Skin epidermis (tissue), 12 donors: ENCODE data around the gene ETAA1.

ENCODE experiments used
- H3K27ac ChIP-seq, 21 experiments: fragments of 200-600 bp; sonication (generic) in 11 of 21; one replicate each; pipeline ENCODE4 v1.5.0; 2020; ENCODE audit warnings: mild to moderate bottlenecking in 3 of 21, inconsistent platforms in 2 of 21, moderate library complexity in 2 of 21
- H3K4me3 ChIP-seq, 7 experiments: fragments of 200-600 bp; sonication (generic) in 2 of 7; one replicate each; pipeline ENCODE4 v1.5.0; 2020; ENCODE audit warnings: inconsistent platforms in 2 of 7, mild to moderate bottlenecking in 2 of 7, moderate library complexity in 1 of 7

Gene ETAA1

GRCh38 chr2:67397143-67397986, at the start of gene ETAA1:
ETAA1 (plus strand) TSS chr2:67397333; CDS start chr2:67397449, 116 bp downstream.
- H3K4me3 ChIP-seq: peak within 1 kb of the TSS; percentile 60 to 98 (median 87)
- peak within 1 kb of the TSS; percentile 85 to 99 (median 96) for H3K27ac ChIP-seq

GRCh38 chr2:67366832-67367412, 30.2 kb upstream of the ETAA1 start:
- H3K27ac ChIP-seq: no peak overlapping the region
- H3K4me3 ChIP-seq: no peak overlapping the region

DNA sequence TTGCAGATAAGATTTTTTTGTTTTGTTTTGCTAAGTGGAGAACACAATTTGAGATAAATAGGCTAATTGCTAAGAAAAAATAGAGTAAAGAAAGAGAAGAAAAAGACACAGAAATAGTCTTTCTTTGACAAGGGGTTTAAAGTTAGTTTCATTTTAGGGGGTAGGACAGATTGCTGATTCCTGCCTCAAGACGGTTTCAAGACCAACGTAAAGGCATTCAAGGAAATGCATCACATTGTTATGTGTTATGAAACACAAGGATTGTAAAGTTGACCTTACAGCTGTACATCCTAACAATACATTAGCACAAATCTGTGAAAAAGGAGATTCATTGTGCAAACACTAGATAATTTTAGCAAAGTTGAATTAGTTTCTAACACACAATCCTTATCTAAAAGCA, 22.7 kb upstream of the ETAA1 start:
- Histone ChIP-seq H3K4me3 (no peak overlapping the region), H3K27ac (no peak overlapping the region)

- H3K4me3 ChIP-seq: no peak overlapping the region
- no peak overlapping the region for H3K27ac ChIP-seq
Observed at GRCh38 chr2:67374949-67375348, 22.2 kb upstream of the ETAA1 start.

GRCh38 chr2:67378555-67378954, 18.6 kb upstream of the ETAA1 start:
- no peak overlapping the region for H3K4me3 ChIP-seq
- H3K27ac ChIP-seq: no peak overlapping the region

GRCh38 chr2:67379048-67379447, 18.1 kb upstream of the ETAA1 start:
- Histone ChIP-seq H3K27ac (no peak overlapping the region), H3K4me3 (no peak overlapping the region)

DNA sequence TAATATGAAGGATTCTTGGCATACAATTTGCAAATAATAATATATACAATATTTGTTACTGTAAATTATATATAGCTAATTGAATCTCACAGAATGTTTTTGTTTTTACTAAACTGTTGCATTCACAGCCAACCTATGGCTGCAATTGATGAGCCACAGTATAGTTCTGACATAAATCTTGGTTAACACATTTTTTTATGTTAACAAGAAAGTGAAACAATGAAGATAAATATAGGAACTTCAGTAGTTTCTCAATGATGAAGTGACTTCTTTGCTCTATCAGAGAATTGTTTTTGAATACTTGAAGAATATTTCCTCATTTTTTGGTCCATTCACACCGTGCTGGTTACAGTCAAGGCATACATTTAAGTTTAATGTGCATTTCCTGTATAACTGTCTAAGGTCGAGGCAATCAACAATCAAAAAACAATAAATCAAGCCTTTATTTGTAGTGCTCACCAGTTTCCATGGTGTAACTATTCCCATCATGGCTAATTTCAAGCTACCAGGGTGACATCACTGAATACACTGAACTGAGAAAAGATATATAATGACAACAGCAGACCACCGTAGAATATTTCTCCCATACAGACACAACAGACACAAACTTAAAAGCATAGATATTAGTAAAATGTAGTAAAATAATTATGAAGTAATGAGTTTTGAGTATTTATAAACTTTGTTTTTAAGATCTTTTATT, 12.9 kb upstream of the ETAA1 start:
- Histone ChIP-seq H3K4me3 (no peak overlapping the region), H3K27ac (no peak overlapping the region)

DNA sequence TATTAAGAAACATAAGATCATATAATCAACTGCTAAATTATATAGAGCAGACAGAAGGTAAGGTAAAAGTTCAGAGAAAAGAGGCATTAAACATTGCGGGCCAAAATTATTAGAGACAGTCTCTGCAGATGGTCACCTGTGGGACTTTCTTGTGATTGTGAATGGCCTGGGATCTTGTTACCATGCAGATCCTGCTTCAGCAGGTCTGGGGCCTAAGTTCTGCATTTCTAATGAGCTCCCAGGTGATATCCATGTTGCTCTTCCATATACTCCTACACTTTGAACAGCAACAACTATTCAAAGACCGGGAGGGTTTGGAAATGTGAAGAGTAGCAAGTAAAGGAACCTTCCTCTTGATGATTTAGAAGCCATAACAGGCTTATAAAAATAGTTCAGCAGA, 8.5 kb upstream of the ETAA1 start:
- Histone ChIP-seq H3K27ac (peak overlapping the region in 4 of 21 experiments; percentile 7 to 67 (median 46)), H3K4me3 (no peak overlapping the region)

DNA sequence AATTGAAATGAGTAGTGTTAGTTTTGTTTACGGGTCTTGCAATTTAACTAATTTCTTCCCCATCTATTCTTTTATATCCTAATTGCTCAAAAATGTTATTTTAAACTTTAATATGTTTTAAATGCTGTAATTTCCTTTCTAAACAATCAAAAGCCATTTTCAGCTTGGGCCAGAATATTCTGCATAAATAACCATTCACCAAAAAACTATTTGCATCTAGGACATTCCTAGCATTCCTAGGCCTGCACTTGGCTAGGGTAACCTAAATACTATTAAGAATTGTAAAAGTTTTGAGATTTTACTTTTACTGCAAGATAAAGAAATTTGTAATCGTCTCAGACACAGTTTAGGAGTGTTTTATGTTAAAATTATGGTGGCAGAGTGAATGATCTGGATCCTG, 7.8 kb upstream of the ETAA1 start:
- H3K27ac ChIP-seq: peak overlapping the region in 2 of 21 experiments; percentile 35 to 67
- H3K4me3 ChIP-seq: no peak overlapping the region

GRCh38 chr2:67389788-67390187, 7.3 kb upstream of the ETAA1 start:
- Histone ChIP-seq H3K4me3 (no peak overlapping the region), H3K27ac (peak overlapping the region in 2 of 21 experiments; percentile 8 to 67)

DNA sequence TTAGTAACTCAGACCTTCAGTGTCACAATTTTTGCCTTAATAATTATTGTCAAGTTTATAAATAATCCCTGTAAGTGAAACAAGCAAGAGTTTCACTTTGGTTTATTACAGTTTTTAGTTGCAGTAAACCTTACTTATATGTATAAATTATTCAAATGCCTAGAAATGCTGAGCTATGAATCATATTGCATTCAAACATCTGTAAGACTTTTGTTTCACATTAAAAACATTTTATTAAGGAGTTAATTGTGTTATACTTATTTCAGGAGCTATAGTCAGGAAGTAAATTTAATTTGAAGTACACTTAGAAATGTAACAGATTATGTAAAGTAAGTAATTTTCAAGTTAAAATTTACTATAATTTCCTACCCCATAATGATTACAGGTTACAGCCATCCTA, 3.9 kb upstream of the ETAA1 start:
- no peak overlapping the region for H3K27ac ChIP-seq
- no peak overlapping the region for H3K4me3 ChIP-seq

GRCh38 chr2:67394734-67395133, 2.4 kb upstream of the ETAA1 start:
- Histone ChIP-seq H3K27ac (no peak overlapping the region), H3K4me3 (no peak overlapping the region)

DNA sequence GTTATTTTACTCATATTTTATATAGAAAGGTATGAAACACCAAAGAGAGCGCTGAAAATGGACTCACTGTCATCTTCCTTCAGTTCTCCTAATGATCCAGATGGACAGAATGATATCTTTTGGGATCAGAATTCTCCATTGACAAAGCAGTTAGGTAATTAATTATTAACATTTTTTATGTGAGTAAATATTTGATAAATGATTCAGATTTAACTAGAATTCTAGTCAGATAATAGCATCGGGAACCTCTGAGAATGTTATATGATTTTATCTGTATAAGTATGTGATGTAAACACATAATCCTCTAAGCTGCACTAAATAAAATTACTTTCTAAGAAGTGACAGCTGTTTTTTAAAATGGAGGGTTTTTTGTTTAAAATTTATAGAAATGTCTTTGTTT, 2.0 kb downstream of the ETAA1 start:
- Histone ChIP-seq H3K27ac (no peak overlapping the region), H3K4me3 (no peak overlapping the region)

DNA sequence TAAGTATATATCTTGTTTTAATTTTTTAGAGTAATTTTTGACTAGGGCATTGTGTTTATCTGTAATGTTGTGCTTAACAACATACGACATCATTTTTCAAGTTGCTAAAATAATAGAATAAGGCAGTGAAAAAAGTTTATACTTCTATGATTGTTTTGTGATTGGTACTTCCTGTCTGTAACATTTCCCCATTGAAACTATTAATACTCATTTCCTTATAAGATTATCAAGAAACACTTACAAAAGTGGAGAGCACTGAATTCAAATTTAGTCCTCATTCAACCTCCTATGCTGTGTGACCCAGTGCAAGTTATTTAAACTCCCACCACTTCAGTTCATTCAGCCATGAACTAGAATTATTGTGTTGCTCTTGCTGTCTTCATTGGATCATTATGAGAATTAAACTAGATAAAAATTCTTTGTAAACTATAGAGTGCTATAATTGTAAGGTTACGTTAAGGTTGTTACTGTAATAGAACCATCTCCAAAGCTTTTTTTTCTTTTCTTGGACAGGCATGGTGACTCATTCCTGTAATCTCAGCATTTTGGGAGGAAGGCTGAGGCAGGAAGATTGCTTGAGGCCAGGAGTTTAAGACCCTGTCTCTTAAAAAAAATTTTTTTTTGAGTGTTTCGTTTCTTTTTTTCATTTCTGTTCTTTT, 2.8 kb downstream of the ETAA1 start:
- no peak overlapping the region for H3K4me3 ChIP-seq
- H3K27ac ChIP-seq: no peak overlapping the region

- Histone ChIP-seq H3K27ac (no peak overlapping the region), H3K4me3 (no peak overlapping the region)
Observed at GRCh38 chr2:67400560-67401485, 3.7 kb downstream of the ETAA1 start.

DNA sequence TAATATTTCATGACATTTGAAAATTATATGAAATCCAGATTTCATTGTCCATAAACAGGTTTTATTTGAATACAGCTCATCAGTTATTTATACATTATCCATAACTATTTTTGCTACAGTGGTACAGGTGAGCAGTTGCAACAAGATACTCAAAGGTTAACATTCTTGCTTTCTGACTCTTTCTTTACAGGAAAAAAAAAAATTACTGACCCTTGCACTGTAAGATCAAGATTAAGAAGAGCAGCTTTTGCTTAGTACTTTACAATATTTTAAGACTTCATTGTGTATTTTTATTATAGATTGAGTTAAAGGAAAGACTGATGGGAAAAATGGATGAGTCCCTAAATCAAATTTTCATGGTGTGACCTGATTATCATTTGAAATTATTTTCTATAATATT, 11.2 kb downstream of the ETAA1 start:
- Histone ChIP-seq H3K4me3 (no peak overlapping the region), H3K27ac (no peak overlapping the region)

- Histone ChIP-seq H3K27ac (no peak overlapping the region), H3K4me3 (no peak overlapping the region)
Observed at GRCh38 chr2:67412424-67412823, 15.3 kb downstream of the ETAA1 start.

GRCh38 chr2:67414867-67415266, 17.7 kb downstream of the ETAA1 start:
- H3K27ac ChIP-seq: no peak overlapping the region
- no peak overlapping the region for H3K4me3 ChIP-seq

GRCh38 chr2:67416136-67416535, 19.0 kb downstream of the ETAA1 start:
- H3K27ac ChIP-seq: no peak overlapping the region
- no peak overlapping the region for H3K4me3 ChIP-seq
